Measurements from ENCODE around the gene HTR7.

HTR7 gene

GRCh38 chr10:90860790-90861189, 3.0 kb upstream of the HTR7 start:
- no peaks in the 10 kb centered on the region for H3K27me3 ChIP-seq (ENCODE audit: insufficient read depth, low read length)
- no peaks in the 10 kb centered on the region for H4K20me1 ChIP-seq (ENCODE audit: insufficient read depth, low read length)
- TF ChIP-seq EZH2 (IDR thresholded peaks at IDR 0.05; ENCODE audit: borderline replicate concordance, low read length) = no peak
- TF ChIP-seq CTCF (IDR thresholded peaks at IDR 0.05; ENCODE audit: low read length) = no peak
- H3K4me3 ChIP-seq (ENCODE audit: low read depth, low read length, poor library complexity, severe bottlenecking) = no peak overlapping the region
- H3F3A ChIP-seq (ENCODE audit: insufficient read depth, low read length) = no peaks in the 10 kb centered on the region
- H3K9me2 ChIP-seq (ENCODE audit: low read depth, low read length) = no peaks in the 10 kb centered on the region
- H2AFZ ChIP-seq (ENCODE audit: low read length) = no peak overlapping the region
- no peaks in the 10 kb centered on the region for H3K36me3 ChIP-seq (ENCODE audit: insufficient read depth, low read length)
- no peaks in the 10 kb centered on the region for H3K79me2 ChIP-seq (ENCODE audit: insufficient read depth, low read length)
- H3K4me2 ChIP-seq (ENCODE audit: low read length) = no peak overlapping the region
- H3K9ac ChIP-seq (ENCODE audit: low read length) = no peak overlapping the region
- no peaks in the 10 kb centered on the region for H3K9me3 ChIP-seq (ENCODE audit: low read length)
- H3K27ac ChIP-seq (ENCODE audit: low read depth, low read length, poor library complexity, severe bottlenecking) = no peak overlapping the region
- H3K4me1 ChIP-seq (ENCODE audit: insufficient read depth, low read length, severe bottlenecking) = peaks cover 3% of the 10 kb centered on the region

- H4K20me1 ChIP-seq (ENCODE audit: insufficient read depth, low read length) = no peaks in the 10 kb centered on the region
- no peaks in the 10 kb centered on the region for H3K9me2 ChIP-seq (ENCODE audit: low read depth, low read length)
- no peak overlapping the region for H3K4me3 ChIP-seq (ENCODE audit: low read depth, low read length, poor library complexity, severe bottlenecking)
- no peaks in the 10 kb centered on the region for H3F3A ChIP-seq (ENCODE audit: insufficient read depth, low read length)
- no peak overlapping the region for H3K4me2 ChIP-seq (ENCODE audit: low read length)
- no peaks in the 10 kb centered on the region for H3K27me3 ChIP-seq (ENCODE audit: insufficient read depth, low read length)
- no peaks in the 10 kb centered on the region for H3K9me3 ChIP-seq (ENCODE audit: low read length)
- H3K36me3 ChIP-seq (ENCODE audit: insufficient read depth, low read length) = no peaks in the 10 kb centered on the region
- peaks cover 3% of the 10 kb centered on the region for H3K4me1 ChIP-seq (ENCODE audit: insufficient read depth, low read length, severe bottlenecking)
- H3K9ac ChIP-seq (ENCODE audit: low read length) = no peak overlapping the region
- TF ChIP-seq EZH2 (IDR thresholded peaks at IDR 0.05; ENCODE audit: borderline replicate concordance, low read length) (no peak), CTCF (IDR thresholded peaks at IDR 0.05; ENCODE audit: low read length) (no peak)
- H3K27ac ChIP-seq (ENCODE audit: low read depth, low read length, poor library complexity, severe bottlenecking) = no peak overlapping the region
- H3K79me2 ChIP-seq (ENCODE audit: insufficient read depth, low read length) = no peaks in the 10 kb centered on the region
- no peak overlapping the region for H2AFZ ChIP-seq (ENCODE audit: low read length)
Measured at GRCh38 chr10:90859321-90859751, 1.5 kb upstream of the HTR7 start.

- H4K20me1 ChIP-seq (ENCODE audit: insufficient read depth, low read length) = no peaks in the 10 kb centered on the region
- H3K27ac ChIP-seq (ENCODE audit: low read depth, low read length, poor library complexity, severe bottlenecking) = no peak overlapping the region
- H3K9me3 ChIP-seq (ENCODE audit: low read length) = no peaks in the 10 kb centered on the region
- 0 out of 2 replicates have a peak overlapping the region, but pooled peaks have one; percentile 8 for H2AFZ ChIP-seq (ENCODE audit: low read length)
- peaks cover 3% of the 10 kb centered on the region for H3K4me1 ChIP-seq (ENCODE audit: insufficient read depth, low read length, severe bottlenecking)
- H3K9ac ChIP-seq (ENCODE audit: low read length) = peak overlapping the region; percentile 45; the same call in 1 of the 2 replicates
- H3K36me3 ChIP-seq (ENCODE audit: insufficient read depth, low read length) = no peaks in the 10 kb centered on the region
- no peaks in the 10 kb centered on the region for H3K79me2 ChIP-seq (ENCODE audit: insufficient read depth, low read length)
- H3K9me2 ChIP-seq (ENCODE audit: low read depth, low read length) = no peaks in the 10 kb centered on the region
- no peaks in the 10 kb centered on the region for H3K27me3 ChIP-seq (ENCODE audit: insufficient read depth, low read length)
- TF ChIP-seq EZH2 (IDR thresholded peaks at IDR 0.05; ENCODE audit: borderline replicate concordance, low read length) = no peak
- no peak for TF ChIP-seq CTCF (IDR thresholded peaks at IDR 0.05; ENCODE audit: low read length)
- H3K4me2 ChIP-seq (ENCODE audit: low read length) = peak overlapping the region; percentile 70
- H3K4me3 ChIP-seq (ENCODE audit: low read depth, low read length, poor library complexity, severe bottlenecking) = peak overlapping the region; percentile 58
- no peaks in the 10 kb centered on the region for H3F3A ChIP-seq (ENCODE audit: insufficient read depth, low read length)
Measured at GRCh38 chr10:90858461-90858968, 676 bp upstream of the HTR7 start.

Data from OCI-LY1 (cell line).